H1 (cell line): ENCODE data around the gene MIDN.

Source experiments
- POLR2A ChIP-seq, 2 experiments: IDR thresholded peaks; 1 replicate in 1 of 2; 2 replicates in 1 of 2; pipeline ENCODE4 v1.6.1; 2011; ENCODE audit warnings: low read depth in 2 of 2, low read length in 2 of 2, mild to moderate bottlenecking in 2 of 2; ENCODE audit errors: control extremely low read depth in 1 of 2
- POLR2AphosphoS5 ChIP-seq: IDR thresholded peaks from 2 replicates; pipeline ENCODE4 v1.6.1; 2011; ENCODE audit warnings: low read depth, low read length
- RAD21 ChIP-seq, 2 experiments: IDR thresholded peaks in 1 of 2; conservative IDR thresholded peaks in 1 of 2; 2 replicates each; pipeline ENCODE4 v1.6.1; 2011; ENCODE audit warnings: low read depth in 2 of 2, low read length in 2 of 2, improper control_type of control experiment in 1 of 2, inconsistent platforms in 1 of 2, mild to moderate bottlenecking in 1 of 2, moderate library complexity in 1 of 2
- TF ChIP-seq, protein P1 (sequence below), 3 experiments: IDR thresholded peaks; 1 replicate in 2 of 3; 2 replicates in 1 of 3; pipeline versions ENCODE4 v1.5.1 to v1.6.1; 2011; ENCODE audit warnings: low read length in 3 of 3, mild to moderate bottlenecking in 3 of 3, inconsistent platforms in 2 of 3, low read depth in 1 of 3, moderate library complexity in 1 of 3; ENCODE audit not compliant: insufficient read depth in 1 of 3; ENCODE audit errors: control extremely low read depth in 1 of 3

DNA sequence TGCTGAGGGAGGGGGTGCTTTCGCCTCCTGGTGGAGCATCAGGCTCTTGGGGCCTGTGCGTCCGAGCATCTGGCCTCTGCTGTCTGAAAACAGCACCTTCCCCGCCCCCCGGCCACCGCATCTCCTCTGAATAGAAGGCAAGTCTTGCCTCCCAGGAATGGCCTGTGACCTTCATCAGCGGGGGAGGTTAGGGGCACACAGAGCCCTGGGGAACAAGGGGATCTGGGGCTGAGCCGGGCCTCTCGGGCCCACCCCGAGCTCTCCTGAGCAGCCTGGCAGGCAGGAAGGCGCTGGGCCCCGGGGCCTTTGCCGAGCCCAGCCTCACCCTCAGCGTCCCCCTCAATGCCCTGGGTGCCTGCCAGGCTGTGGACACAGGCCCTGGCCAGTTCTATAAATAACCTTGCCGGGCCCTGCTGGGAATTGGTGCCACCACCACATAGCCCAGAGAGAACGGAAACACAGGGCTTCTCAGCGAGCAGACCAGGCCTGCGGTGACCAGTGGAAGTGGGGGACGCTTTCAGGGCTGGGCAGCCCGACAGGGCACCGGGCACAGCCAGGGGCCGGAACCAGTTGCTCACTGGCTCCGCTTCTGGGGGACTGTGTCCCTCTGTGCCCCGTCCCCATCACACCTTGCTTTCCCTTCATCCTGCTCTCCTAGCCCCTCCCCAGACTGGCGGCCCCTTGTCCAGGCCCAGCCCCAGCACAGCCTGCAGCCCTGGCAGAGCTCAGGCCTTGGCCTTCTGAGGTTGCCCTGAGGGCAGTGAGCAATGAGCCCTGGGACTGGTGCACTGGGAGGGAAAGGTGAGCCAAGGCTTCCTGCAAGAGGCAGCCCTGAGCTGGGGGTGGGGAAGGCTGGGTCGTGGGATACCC lies 33.3 kb upstream of the MIDN start:
- no peak for TF ChIP-seq RAD21 (IDR thresholded peaks at IDR 0.05 in 1 of 2, conservative IDR thresholded peaks at IDR 0.05 in 1 of 2; ENCODE audit: low read depth in 2 of 2, low read length in 2 of 2)
- TF ChIP-seq POLR2A (IDR thresholded peaks at IDR 0.05; ENCODE audit: control extremely low read depth in 1 of 2, low read depth in 2 of 2, low read length in 2 of 2), result no peak
- TF ChIP-seq POLR2AphosphoS5, result no peak
- TF ChIP-seq, protein P1, sequence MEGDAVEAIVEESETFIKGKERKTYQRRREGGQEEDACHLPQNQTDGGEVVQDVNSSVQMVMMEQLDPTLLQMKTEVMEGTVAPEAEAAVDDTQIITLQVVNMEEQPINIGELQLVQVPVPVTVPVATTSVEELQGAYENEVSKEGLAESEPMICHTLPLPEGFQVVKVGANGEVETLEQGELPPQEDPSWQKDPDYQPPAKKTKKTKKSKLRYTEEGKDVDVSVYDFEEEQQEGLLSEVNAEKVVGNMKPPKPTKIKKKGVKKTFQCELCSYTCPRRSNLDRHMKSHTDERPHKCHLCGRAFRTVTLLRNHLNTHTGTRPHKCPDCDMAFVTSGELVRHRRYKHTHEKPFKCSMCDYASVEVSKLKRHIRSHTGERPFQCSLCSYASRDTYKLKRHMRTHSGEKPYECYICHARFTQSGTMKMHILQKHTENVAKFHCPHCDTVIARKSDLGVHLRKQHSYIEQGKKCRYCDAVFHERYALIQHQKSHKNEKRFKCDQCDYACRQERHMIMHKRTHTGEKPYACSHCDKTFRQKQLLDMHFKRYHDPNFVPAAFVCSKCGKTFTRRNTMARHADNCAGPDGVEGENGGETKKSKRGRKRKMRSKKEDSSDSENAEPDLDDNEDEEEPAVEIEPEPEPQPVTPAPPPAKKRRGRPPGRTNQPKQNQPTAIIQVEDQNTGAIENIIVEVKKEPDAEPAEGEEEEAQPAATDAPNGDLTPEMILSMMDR (IDR thresholded peaks at IDR 0.05; ENCODE audit: control extremely low read depth in 1 of 3, insufficient read depth in 1 of 3, low read depth in 1 of 3, low read length in 3 of 3), result peak in 1 of 3 experiments; percentile 12; a peak in 1 of 4 replicates
